PC-3 (cell line): ENCODE results near the gene EXOC6.

Experiments used
- EZH2 ChIP-seq: fragments of 300-600 bp; sonication (generic); IDR thresholded peaks from one replicate; pipeline ENCODE4 v1.6.1; 2017; ENCODE audit warnings: antibody characterized with exemption, mild to moderate bottlenecking, low read length; ENCODE audit not compliant: unreplicated experiment
- TF ChIP-seq, protein P1 (sequence below): fragments of 300-600 bp; sonication (generic); conservative IDR thresholded peaks from 2 replicates; pipeline ENCODE4 v1.5.1; 2017; ENCODE audit warnings: antibody characterized with exemption, low read depth, mild to moderate bottlenecking, low read length

DNA sequence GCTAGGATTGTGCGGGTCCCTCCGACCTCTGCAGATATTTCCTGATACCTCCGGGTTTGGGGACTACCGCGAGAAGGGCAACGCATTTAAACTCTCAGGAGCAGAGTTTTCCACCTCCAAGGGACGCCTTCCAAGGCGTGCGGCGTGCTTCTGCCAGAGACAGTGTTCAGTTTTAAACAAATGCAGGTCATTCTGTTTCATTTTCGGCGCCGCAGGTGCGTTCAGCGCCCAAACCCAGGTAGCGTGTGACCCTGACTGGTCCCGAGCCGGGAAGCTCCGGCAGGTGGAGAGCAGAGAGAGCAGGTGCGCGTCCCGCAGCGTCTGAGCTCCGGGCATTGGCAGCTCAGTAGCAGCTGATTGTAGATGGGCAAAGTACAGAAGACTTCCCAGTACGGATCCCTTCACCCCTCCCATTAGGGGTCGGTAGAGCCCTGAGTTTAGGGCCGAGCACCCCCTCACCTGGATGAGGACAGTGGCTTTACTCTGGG is 223.9 kb downstream of the EXOC6 start:
- TF ChIP-seq, protein P1, sequence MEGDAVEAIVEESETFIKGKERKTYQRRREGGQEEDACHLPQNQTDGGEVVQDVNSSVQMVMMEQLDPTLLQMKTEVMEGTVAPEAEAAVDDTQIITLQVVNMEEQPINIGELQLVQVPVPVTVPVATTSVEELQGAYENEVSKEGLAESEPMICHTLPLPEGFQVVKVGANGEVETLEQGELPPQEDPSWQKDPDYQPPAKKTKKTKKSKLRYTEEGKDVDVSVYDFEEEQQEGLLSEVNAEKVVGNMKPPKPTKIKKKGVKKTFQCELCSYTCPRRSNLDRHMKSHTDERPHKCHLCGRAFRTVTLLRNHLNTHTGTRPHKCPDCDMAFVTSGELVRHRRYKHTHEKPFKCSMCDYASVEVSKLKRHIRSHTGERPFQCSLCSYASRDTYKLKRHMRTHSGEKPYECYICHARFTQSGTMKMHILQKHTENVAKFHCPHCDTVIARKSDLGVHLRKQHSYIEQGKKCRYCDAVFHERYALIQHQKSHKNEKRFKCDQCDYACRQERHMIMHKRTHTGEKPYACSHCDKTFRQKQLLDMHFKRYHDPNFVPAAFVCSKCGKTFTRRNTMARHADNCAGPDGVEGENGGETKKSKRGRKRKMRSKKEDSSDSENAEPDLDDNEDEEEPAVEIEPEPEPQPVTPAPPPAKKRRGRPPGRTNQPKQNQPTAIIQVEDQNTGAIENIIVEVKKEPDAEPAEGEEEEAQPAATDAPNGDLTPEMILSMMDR = no peak
- no peak for TF ChIP-seq EZH2
